Loucy (cell line): ENCODE results near the gene GOLGA7B.

Experiments
- H2AFZ ChIP-seq: fragments of 200-600 bp; sonication (generic); 2 replicates; pipeline ENCODE4 v1.6.0; 2016; ENCODE audit warnings: antibody characterized with exemption, mild to moderate bottlenecking, low read length, moderate library complexity
- H3F3A ChIP-seq: fragments of 200-600 bp; 2 replicates; pipeline ENCODE4 v1.6.0; 2016; ENCODE audit warnings: antibody characterized with exemption, low read depth, mild to moderate bottlenecking
- H3K27me3 ChIP-seq: fragments of 200-600 bp; sonication (generic); 2 replicates; pipeline ENCODE4 v1.6.1; 2014; ENCODE audit warnings: low read length, mild to moderate bottlenecking; ENCODE audit not compliant: insufficient read depth, poor library complexity, severe bottlenecking
- H3K36me3 ChIP-seq: fragments of 200-600 bp; sonication (generic); 2 replicates; pipeline ENCODE4 v1.6.1; 2016; ENCODE audit warnings: low read length; ENCODE audit not compliant: insufficient read depth
- H3K4me1 ChIP-seq: fragments of 200-600 bp; sonication (generic); 2 replicates; pipeline ENCODE4 v1.5.1; 2014; ENCODE audit warnings: low read length, mild to moderate bottlenecking; ENCODE audit not compliant: insufficient read depth, poor library complexity, severe bottlenecking
- H3K4me2 ChIP-seq: fragments of 200-600 bp; sonication (generic); 2 replicates; pipeline ENCODE4 v1.6.0; 2014; ENCODE audit warnings: antibody characterized with exemption, low read length, low read depth, mild to moderate bottlenecking; ENCODE audit not compliant: poor library complexity, severe bottlenecking
- H3K4me3 ChIP-seq: fragments of 200-600 bp; sonication (generic); 2 replicates; pipeline ENCODE4 v1.5.1; 2014; ENCODE audit warnings: low read length, mild to moderate bottlenecking, mixed read lengths; ENCODE audit not compliant: poor library complexity, severe bottlenecking
- H3K79me2 ChIP-seq: fragments of 200-600 bp; sonication (generic); 2 replicates; pipeline ENCODE4 v1.6.1; 2014; ENCODE audit warnings: low read length; ENCODE audit not compliant: insufficient read depth
- H3K9ac ChIP-seq: fragments of 200-600 bp; sonication (generic); 2 replicates; pipeline ENCODE4 v1.6.0; 2014; ENCODE audit warnings: mild to moderate bottlenecking, low read depth, low read length, moderate library complexity; ENCODE audit not compliant: poor library complexity, severe bottlenecking
- H3K9me2 ChIP-seq: fragments of 200-600 bp; sonication (generic); replicated peaks from 2 replicates; pipeline ENCODE4 v1.6.1; 2016; ENCODE audit warnings: low read depth, low read length, mixed read lengths
- H3K9me3 ChIP-seq: fragments of 200-600 bp; sonication (generic); 2 replicates; pipeline ENCODE4 v1.6.1; 2014; ENCODE audit warnings: mild to moderate bottlenecking, antibody characterized with exemption, low read length, low read depth; ENCODE audit not compliant: insufficient read depth
- H4K20me1 ChIP-seq: fragments of 200-600 bp; sonication (generic); 2 replicates; pipeline ENCODE4 v1.6.0; 2014; ENCODE audit warnings: antibody characterized with exemption, low read length, mild to moderate bottlenecking; ENCODE audit not compliant: insufficient read depth, poor library complexity, severe bottlenecking
- EZH2phosphoT487 ChIP-seq: fragments of 200-600 bp; IDR thresholded peaks from 2 replicates; pipeline ENCODE4 v1.6.1; 2018; ENCODE audit warnings: antibody characterized with exemption, mild to moderate bottlenecking, moderate library complexity, borderline replicate concordance
- TF ChIP-seq, protein P1 (sequence below): fragments of 200-600 bp; sonication (generic); conservative IDR thresholded peaks from 2 replicates; pipeline ENCODE4 v1.5.1; 2014; ENCODE audit warnings: mild to moderate bottlenecking, antibody characterized with exemption, low read length

The GOLGA7B gene

DNA sequence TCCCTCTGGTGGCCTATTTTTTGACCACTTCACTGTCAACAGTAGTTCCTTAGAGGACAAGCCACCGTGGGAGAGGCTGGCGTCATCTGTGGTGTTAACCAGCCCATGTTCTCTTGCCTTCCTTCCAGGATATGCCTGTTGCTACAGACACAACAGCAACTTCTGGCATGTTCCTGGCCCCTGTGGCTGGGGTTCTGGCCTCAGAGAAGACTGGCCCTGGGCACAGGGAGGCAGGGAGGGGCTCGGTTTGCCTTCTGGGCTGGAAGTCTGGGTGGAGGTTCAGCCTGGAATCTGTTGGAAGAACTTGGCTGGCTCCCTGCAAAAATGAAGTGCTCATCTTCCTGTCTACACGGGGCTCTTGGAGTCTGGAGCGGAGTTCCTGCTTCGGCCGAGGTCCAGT is 25.7 kb downstream of the GOLGA7B start:
- Histone ChIP-seq H4K20me1 (no peaks in the 10 kb centered on the region), H3K4me3 (no peak overlapping the region), H3K4me1 (no peaks in the 10 kb centered on the region), H3K9ac (no peak overlapping the region), H3K4me2 (no peak overlapping the region), H3K9me2 (no peaks in the 10 kb centered on the region), H3F3A (no peaks in the 10 kb centered on the region), H3K27me3 (no peaks in the 10 kb centered on the region), H3K36me3 (no peaks in the 10 kb centered on the region), H3K9me3 (no peaks in the 10 kb centered on the region), H3K79me2 (no peaks in the 10 kb centered on the region), H2AFZ (no peak overlapping the region)
- TF ChIP-seq EZH2phosphoT487 = no peak
- TF ChIP-seq, protein P1, sequence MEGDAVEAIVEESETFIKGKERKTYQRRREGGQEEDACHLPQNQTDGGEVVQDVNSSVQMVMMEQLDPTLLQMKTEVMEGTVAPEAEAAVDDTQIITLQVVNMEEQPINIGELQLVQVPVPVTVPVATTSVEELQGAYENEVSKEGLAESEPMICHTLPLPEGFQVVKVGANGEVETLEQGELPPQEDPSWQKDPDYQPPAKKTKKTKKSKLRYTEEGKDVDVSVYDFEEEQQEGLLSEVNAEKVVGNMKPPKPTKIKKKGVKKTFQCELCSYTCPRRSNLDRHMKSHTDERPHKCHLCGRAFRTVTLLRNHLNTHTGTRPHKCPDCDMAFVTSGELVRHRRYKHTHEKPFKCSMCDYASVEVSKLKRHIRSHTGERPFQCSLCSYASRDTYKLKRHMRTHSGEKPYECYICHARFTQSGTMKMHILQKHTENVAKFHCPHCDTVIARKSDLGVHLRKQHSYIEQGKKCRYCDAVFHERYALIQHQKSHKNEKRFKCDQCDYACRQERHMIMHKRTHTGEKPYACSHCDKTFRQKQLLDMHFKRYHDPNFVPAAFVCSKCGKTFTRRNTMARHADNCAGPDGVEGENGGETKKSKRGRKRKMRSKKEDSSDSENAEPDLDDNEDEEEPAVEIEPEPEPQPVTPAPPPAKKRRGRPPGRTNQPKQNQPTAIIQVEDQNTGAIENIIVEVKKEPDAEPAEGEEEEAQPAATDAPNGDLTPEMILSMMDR = no peak

DNA sequence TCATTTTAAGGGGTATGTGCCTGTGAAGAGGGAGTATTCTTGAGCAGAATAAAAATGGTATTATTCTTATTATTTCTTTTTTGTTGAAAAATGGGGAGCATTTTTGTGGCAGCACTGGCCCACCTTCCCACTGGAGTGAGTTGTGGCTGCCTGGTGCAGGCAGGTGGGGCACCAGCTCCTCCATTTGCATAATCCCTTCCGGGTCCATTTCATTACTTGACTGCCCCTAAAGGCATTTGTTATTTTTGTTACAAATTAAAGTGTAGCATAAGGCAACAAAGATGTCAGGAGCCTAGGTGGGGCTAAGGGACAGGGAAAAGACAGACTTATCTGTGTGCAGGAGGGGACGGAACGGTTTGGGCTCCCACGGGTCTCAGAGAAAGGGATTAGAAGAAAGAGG is 26.8 kb downstream of the GOLGA7B start:
- no peaks in the 10 kb centered on the region for H3K79me2 ChIP-seq
- H4K20me1 ChIP-seq = no peaks in the 10 kb centered on the region
- H3K4me1 ChIP-seq = no peaks in the 10 kb centered on the region
- H3K9ac ChIP-seq = no peak overlapping the region
- TF ChIP-seq, protein P1 = no peak
- TF ChIP-seq EZH2phosphoT487 = no peak
- no peak overlapping the region for H3K4me3 ChIP-seq
- H3F3A ChIP-seq = no peaks in the 10 kb centered on the region
- no peaks in the 10 kb centered on the region for H3K9me3 ChIP-seq
- H2AFZ ChIP-seq = no peak overlapping the region
- no peaks in the 10 kb centered on the region for H3K27me3 ChIP-seq
- no peak overlapping the region for H3K4me2 ChIP-seq
- H3K36me3 ChIP-seq = no peaks in the 10 kb centered on the region
- no peaks in the 10 kb centered on the region for H3K9me2 ChIP-seq

DNA sequence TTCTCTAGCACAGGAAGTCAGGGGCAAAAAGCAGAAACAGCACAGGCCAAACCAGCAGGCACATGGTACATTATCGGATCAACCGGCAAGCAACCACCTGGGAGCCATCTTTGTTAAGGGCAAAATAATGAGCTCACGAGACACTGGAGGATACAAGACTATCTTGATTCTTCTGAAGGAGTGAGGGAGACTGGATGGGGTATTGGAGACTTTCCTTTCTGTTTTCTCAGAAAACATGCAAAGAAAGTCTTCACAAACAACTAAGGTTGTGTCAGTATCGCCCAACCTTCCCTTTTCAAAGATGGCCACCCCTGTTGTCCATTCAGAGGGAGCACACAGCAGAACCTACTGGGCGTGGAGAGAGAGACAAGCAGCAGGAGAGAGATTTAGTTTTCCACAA is 29.6 kb downstream of the GOLGA7B start:
- Histone ChIP-seq H3K9me3 (no peaks in the 10 kb centered on the region), H3K36me3 (no peaks in the 10 kb centered on the region), H3K4me2 (no peak overlapping the region), H3K9ac (no peak overlapping the region), H3K79me2 (no peaks in the 10 kb centered on the region), H4K20me1 (no peaks in the 10 kb centered on the region), H3K9me2 (no peaks in the 10 kb centered on the region), H3F3A (no peaks in the 10 kb centered on the region), H3K4me1 (no peaks in the 10 kb centered on the region), H3K4me3 (no peak overlapping the region), H3K27me3 (no peaks in the 10 kb centered on the region), H2AFZ (peak overlapping the region; percentile 12; the same call in 1 of the 2 replicates)
- TF ChIP-seq, protein P1 = no peak
- no peak for TF ChIP-seq EZH2phosphoT487
